K562 (cell line): ENCODE measurements around the gene NCOA3. TPM values are rescaled to one million over a fixed set of nuclear protein-coding genes. Genes with fewer than 3 reads are reported as not detected.

ENCODE experiments used
- ATAC-seq: fragments of 200-7000 bp; cut with Tn5 transposase; 3 replicates; pipeline ENCODE4 v1.9.1; 2020; ENCODE audit warnings: moderate library complexity
- BruUV-seq: library from RNA; stranded (reverse); fragments of 400-500 nt; replicated peaks from 2 replicates; lab custom pipeline; 2021; lab: Mats Ljungman, UMichigan
- CTCF ChIA-PET: fragments of 300-600 bp; formaldehyde crosslinking; extraction: SDS; loops from one replicate; lab custom pipeline; 2021; ENCODE audit warnings: low intra/inter-chr PET ratio; lab: Yijun Ruan, JAX
- POLR2A ChIA-PET: fragments of 300-600, 350-650 bp; sonication (Branson Sonifier 250); formaldehyde crosslinking; extraction: SDS; loops from one replicate; lab custom pipeline; 2021; ENCODE audit warnings: antibody characterized with exemption, inconsistent platforms; lab: Yijun Ruan, JAX
- DNase-seq, 4 experiments: peaks; one replicate each; pipeline versions ENCODE4 v3.0.0 to v3.0.0-alpha.2; 2011 to 2018; ENCODE audit warnings: low spot score in 3 of 4, mixed read lengths in 3 of 4; ENCODE audit errors: extremely low read depth in 1 of 4
- FAIRE-seq: peaks from 2 replicates; lab custom pipeline; 2011; peaks lifted over from hg19 to GRCh38; lab: Jason Lieb, UNC
- H2AFZ ChIP-seq: 2 replicates; pipeline ENCODE4 v1.6.0; 2011; ENCODE audit warnings: low read depth, low read length, control low read depth, inconsistent platforms
- H3K27ac ChIP-seq: fragments of 200-600 bp; 3 replicates; pipeline ENCODE4 v1.8.0; 2011; ENCODE audit warnings: low read depth, mild to moderate bottlenecking, control low read depth, inconsistent platforms, low read length, moderate library complexity, mixed read lengths; ENCODE audit errors: extremely low read depth
- H3K27me3 ChIP-seq, 2 experiments: fragments of 300-600 bp in 1 of 2; 2 replicates in 1 of 2; 3 replicates in 1 of 2; pipeline versions ENCODE4 v1.6.0 to v1.8.0; 2011; ENCODE audit warnings: inconsistent platforms in 2 of 2, low read length in 2 of 2, mild to moderate bottlenecking in 1 of 2, mixed read lengths in 1 of 2, moderate library complexity in 1 of 2; ENCODE audit not compliant: control insufficient read depth in 2 of 2, insufficient read depth in 2 of 2
- H3K36me3 ChIP-seq: fragments of 300-600 bp; 3 replicates; pipeline ENCODE4 v1.8.0; 2011; ENCODE audit warnings: mild to moderate bottlenecking, low read length, inconsistent platforms; ENCODE audit not compliant: control insufficient read depth, insufficient read depth
- H3K4me1 ChIP-seq, 2 experiments: fragments of 200-600 bp in 1 of 2; replicated peaks in 1 of 2; 2 replicates in 1 of 2; 3 replicates in 1 of 2; pipeline versions ENCODE4 v1.5.1 to v1.8.0; 2011; ENCODE audit warnings: inconsistent platforms in 2 of 2, low read length in 2 of 2, mild to moderate bottlenecking in 1 of 2, mixed read lengths in 1 of 2, moderate library complexity in 1 of 2; ENCODE audit not compliant: control insufficient read depth in 2 of 2, insufficient read depth in 2 of 2
- H3K4me2 ChIP-seq: 2 replicates; pipeline ENCODE4 v1.6.1; 2011; ENCODE audit warnings: low read length, control low read depth, inconsistent platforms, mixed read lengths; ENCODE audit not compliant: insufficient read depth
- H3K4me3 ChIP-seq: fragments of 200-600 bp; sonication (generic), shearing (Covaris generic); 2 replicates; pipeline ENCODE4 v1.5.1; 2016; ENCODE audit warnings: control low read depth, inconsistent platforms
- H3K79me2 ChIP-seq: fragments of 200-600 bp; 3 replicates; pipeline ENCODE4 v1.8.0; 2011; ENCODE audit warnings: low read length, inconsistent platforms; ENCODE audit not compliant: control insufficient read depth, insufficient read depth
- H3K9ac ChIP-seq, 2 experiments: 2 replicates each; pipeline versions ENCODE4 v1.6.0 to v1.6.1; 2011; ENCODE audit warnings: low read depth in 2 of 2, low read length in 2 of 2, control low read depth in 1 of 2, inconsistent platforms in 1 of 2, mild to moderate bottlenecking in 1 of 2, mixed read lengths in 1 of 2; ENCODE audit not compliant: insufficient read depth in 1 of 2
- H3K9me1 ChIP-seq: one replicate; pipeline ENCODE4 v1.6.0; 2011; ENCODE audit warnings: inconsistent platforms, mild to moderate bottlenecking, low read length, moderate library complexity; ENCODE audit not compliant: control insufficient read depth, insufficient read depth
- H3K9me3 ChIP-seq: replicated peaks from 2 replicates; pipeline ENCODE4 v1.5.1; 2011; ENCODE audit warnings: low read depth, low read length, inconsistent platforms; ENCODE audit not compliant: control insufficient read depth, insufficient read depth
- H4K20me1 ChIP-seq: replicated peaks from 2 replicates; pipeline ENCODE4 v1.6.1; 2011; ENCODE audit warnings: low read length, inconsistent platforms, mixed read lengths; ENCODE audit not compliant: control insufficient read depth, insufficient read depth
- HDAC6 ChIP-seq: IDR thresholded peaks from 2 replicates; pipeline ENCODE4 v1.6.1; 2012; ENCODE audit warnings: low read depth, mild to moderate bottlenecking, control low read depth, inconsistent platforms, low read length, moderate library complexity
- KDM4B ChIP-seq, 2 experiments: fragments of 450-650 bp in 1 of 2; sonication (generic) in 1 of 2; IDR thresholded peaks; 2 replicates each; pipeline ENCODE4 v1.6.1; 2016 to 2017; ENCODE audit warnings: borderline replicate concordance in 2 of 2, antibody characterized with exemption in 1 of 2, low read depth in 1 of 2, mild to moderate bottlenecking in 1 of 2
- ZBTB11 ChIP-seq, 3 experiments: fragments of 200-800 bp in 1 of 3; fragments of 250-450 bp in 1 of 3; fragments of 450-650 bp in 1 of 3; sonication (Bioruptor Pico) in 1 of 3; sonication (Bioruptor generic) in 1 of 3; formaldehyde crosslinking in 1 of 3; IDR thresholded peaks; 2 replicates each; pipeline versions ENCODE4 v1.6.1 to v1.8.0; 2016 to 2022; ENCODE audit warnings: mild to moderate bottlenecking in 2 of 3, missing genetic modification characterization in 2 of 3, missing compliant biosample characterization in 1 of 3, moderate library complexity in 1 of 3
- ZNF655 ChIP-seq: fragments of 250-450 bp; sonication (Bioruptor Pico); IDR thresholded peaks from 2 replicates; pipeline ENCODE4 v1.5.0; 2021
- WGBS: fragments of 100-300 bp; shearing (Covaris generic); methylation state at CpG from one replicate; pipeline ENCODE4 v1.1.6; 2016; ENCODE audit warnings: low coverage, mixed read lengths; ENCODE audit not compliant: insufficient coverage; ENCODE audit errors: missing lambda C conversion rate; 5-methylcytosine and 5-hydroxymethylcytosine counted together
- in situ Hi-C: fragments of 300-500 bp; cut with MboI; formaldehyde crosslinking; loops from 4 replicates; pipeline ENCODE4 v1.15.0; 2018; ENCODE audit warnings: inconsistent platforms, mixed read lengths
- intact Hi-C: fragments of 100-400 bp; cut with micrococcal nuclease; formaldehyde crosslinking; loops from 2 replicates; pipeline ENCODE4 v1.14.2; 2022
- polyA plus RNA-seq, 8 experiments: library from polyadenylated mRNA; depleted of rRNA in 4 of 8; stranded (reverse) in 5 of 8; unstranded in 3 of 8; fragments of >200 nt; fragmentation: Nextera tagmentation in 2 of 8; fragmentation: Illumina TruSeq in 1 of 8; extraction: Ambion mirVana in 2 of 8; extraction: Trizol in 1 of 8; gene quantifications; 2 replicates each; pipeline versions ENCODE4 v1.2.1 to v1.2.3, GENCODE V29; 2011 to 2014; ENCODE audit warnings: inconsistent platforms in 1 of 8, missing spikeins in 1 of 8
- total RNA-seq, 7 experiments: library from RNA; depleted of rRNA in 6 of 7; stranded (reverse); fragments of >200 nt in 6 of 7; fragmentation: Illumina TruSeq in 2 of 7; extraction: Trizol in 2 of 7; gene quantifications; 2 replicates each; pipeline versions ENCODE4 v1.2.1 to v1.2.3, GENCODE V29; 2011 to 2021; ENCODE audit warnings: low replicate concordance in 1 of 7

NCOA3 gene
- total and polyA plus RNA-seq, 9 of the 15 experiments (the other 6 are each of a cell fraction or from before 2014, with no cell fraction given), result 3.2 to 24.3 (median 14.4) TPM

DNA sequence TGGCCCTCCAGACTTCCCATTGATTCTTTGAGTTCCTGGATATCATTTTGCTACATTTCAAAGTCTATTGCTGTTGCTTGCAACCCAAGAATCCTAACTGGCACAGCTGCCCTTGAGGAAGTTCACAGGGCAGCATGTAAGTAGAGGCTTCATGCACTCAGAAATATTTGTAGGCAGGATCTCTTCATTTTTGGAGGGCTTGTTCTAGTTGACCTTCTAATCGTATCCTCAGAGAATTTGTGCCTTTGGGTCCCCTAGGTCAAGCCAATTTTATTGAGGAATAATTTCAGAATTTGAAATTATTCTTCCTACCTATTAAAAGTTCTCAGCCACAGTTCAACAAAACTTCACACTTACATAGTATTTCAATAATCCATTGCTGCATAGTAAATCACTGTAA is 5.6 kb upstream of the NCOA3 start:
- Histone ChIP-seq H3K27me3 (no peaks in the 10 kb centered on the region), H4K20me1 (no peaks in the 10 kb centered on the region), H3K4me1 (peaks cover 3 to 14% of the 10 kb centered on the region in 2 experiments; a peak in 4 of 5 replicates), H3K9ac (no peak overlapping the region), H3K4me3 (no peak overlapping the region)
- in situ Hi-C loops, result no loop called here
- FAIRE-seq, result no peak
- 50% methylated on average over 1 of the region's 1 CpG for WGBS
- BruUV-seq, result no TSS peak
- ATAC-seq, result no peak
- DNase-seq, result no peak
- intact Hi-C loops, result no loop called here
- peak in 1 of 3 experiments; percentile 91; a peak in 2 of 6 replicates for TF ChIP-seq ZBTB11 (CRISPR knock-in tag; IDR thresholded peaks at IDR 0.05)
- no peak for TF ChIP-seq KDM4B (IDR thresholded peaks at IDR 0.05; ENCODE audit: borderline replicate concordance in 2 of 2, low read depth in 1 of 2)
- no peak for TF ChIP-seq ZNF655
- no peak for TF ChIP-seq HDAC6
- TF ChIP-seq, all 486 proteins: peak for 1
- no peaks in the 10 kb centered on the region for H3K9me1 ChIP-seq
- no peaks in the 10 kb centered on the region for H3K9me3 ChIP-seq
- CTCF ChIA-PET, result no interaction called here
- no peak overlapping the region for H3K27ac ChIP-seq
- H3K4me2 ChIP-seq, result no peak overlapping the region
- H3K36me3 ChIP-seq, result no peaks in the 10 kb centered on the region
- peaks cover 8% of the 10 kb centered on the region for H3K79me2 ChIP-seq
- no peak overlapping the region for H2AFZ ChIP-seq
- POLR2A ChIA-PET, result no interaction called here
